T-helper 1 cell treated with Interleukin-12 subunit alpha and Interleukin-12 subunit beta and Interleukin-4 antibody, amounts not matched to agents 30 ng/mL and 1 ng/mL, for 36 hours (primary cell): Measurements from ENCODE around the gene MZB1. TPM values are rescaled to one million over a fixed set of nuclear protein-coding genes. Genes with fewer than 3 reads are reported as not detected.

Experiments
- intact Hi-C: fragments of 100-400 bp; cut with micrococcal nuclease; formaldehyde crosslinking; loops from one replicate; pipeline ENCODE4 v1.15.1; 2024
- total RNA-seq: library from RNA; stranded (reverse); gene quantifications from 2 replicates; pipeline ENCODE4 v1.2.3, GENCODE V29; 2022

The MZB1 gene, protein sequence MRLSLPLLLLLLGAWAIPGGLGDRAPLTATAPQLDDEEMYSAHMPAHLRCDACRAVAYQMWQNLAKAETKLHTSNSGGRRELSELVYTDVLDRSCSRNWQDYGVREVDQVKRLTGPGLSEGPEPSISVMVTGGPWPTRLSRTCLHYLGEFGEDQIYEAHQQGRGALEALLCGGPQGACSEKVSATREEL
- total RNA-seq = 83.6 and 83.7 TPM in 2 replicates

DNA sequence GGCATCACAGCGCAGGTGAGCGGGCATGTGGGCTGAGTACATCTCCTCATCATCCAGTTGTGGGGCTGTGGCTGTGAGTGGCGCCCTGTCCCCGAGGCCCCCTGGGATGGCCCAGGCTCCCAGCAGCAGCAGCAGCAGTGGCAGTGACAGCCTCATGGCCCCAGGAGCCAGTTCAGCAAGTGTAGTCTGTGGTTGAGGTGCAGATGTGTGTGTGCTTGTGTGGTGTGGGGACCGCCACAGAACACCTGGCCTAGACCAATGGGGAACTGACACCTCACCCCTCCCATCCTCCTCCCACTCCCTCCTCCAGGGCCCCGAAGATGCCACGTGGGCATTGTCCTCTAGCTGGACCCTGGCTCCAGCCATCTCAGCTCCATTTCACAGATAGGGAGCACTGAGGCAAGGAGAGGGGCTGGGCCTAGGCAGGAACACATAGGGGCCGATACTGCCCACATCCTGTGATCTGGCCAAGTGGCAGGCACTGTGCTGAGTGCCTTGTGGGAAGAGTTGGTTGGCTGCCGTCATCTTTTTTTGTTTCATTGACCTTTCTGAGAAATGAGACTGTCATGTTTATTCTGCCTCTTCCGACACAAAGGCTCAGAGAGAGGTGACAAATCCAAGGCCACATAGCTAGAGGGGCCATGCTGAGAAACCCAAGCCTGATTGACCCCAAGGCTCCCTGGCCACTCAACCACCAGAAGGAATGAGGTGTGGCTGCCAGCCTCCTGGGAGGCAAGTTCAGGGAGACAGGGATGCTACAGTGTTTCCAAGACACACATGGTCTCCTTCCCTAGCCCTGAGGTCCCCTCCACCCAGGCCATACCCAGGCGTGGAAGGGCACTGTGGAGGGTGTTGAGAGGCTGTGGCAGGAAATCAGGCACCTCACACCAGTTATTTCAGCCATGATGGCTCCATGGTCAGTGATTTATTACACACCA lies at the start of gene MZB1:
Gene MZB1, minus strand, starts transcription at position 213 of the 938 bp plus-strand sequence. Its CDS starts 57 bp downstream, at position 156.
- intact Hi-C loops = loop anchor here (1.0 to 5.0 kb wide), 5 partner anchors 97 to 1638 kb away; partner anchors contain the start of genes EGR1, HNRNPA0 and MATR3

DNA sequence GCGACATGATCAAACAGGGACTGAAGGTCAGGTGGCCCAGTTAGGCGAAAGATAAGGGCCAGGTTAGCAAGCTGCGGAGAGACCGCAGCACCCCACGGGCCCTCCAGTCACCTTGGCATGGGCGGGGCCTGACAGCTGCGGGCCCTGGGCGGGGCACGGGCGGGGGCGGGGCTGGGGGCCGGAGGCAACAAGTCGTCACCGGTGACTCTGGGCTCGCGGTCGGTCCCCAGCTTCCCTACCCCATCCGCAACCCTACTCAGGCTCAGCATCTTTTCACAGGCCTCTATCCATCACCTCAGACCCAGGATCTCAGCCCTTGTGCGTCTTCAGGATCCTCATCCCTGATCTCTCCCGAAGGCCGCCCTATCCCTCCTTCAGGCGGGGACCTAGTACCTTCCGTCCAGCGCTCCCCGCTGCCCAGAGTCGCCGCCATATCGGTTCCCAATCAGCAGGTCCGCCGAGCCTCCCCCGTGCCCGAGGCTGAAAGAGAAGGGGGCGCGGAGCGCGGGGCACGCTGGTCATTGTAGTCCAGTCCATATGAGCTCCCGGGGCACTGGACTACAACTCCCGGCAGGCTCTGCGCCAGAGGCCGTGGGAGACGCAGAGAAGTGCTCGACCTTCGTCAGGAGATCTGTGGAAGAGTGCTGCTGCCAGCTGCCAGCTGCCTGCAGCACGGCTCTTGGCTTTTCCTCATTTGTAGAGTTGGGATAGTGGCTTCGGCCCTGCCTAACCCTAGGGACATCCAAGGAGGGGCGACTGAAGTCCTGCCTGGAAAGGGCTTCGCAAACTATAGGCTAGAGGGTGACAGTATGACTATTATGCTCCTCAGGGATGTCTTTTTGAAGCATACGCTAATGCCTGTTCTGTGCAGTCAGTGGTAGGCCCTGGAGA lies 49.5 kb upstream of the MZB1 start, which contains the start of gene DNAJC18:
Gene DNAJC18, minus strand, starts transcription at position 513 of the 891 bp plus-strand sequence. Its CDS starts 80 bp downstream, at position 433.
- intact Hi-C loops = loop anchor here (1.0 to 5.0 kb wide), 16 partner anchors 8 to 1125 kb away; partner anchors contain the start of genes ANKHD1, APBB3, HSPA9 and SLC35A4

DNA sequence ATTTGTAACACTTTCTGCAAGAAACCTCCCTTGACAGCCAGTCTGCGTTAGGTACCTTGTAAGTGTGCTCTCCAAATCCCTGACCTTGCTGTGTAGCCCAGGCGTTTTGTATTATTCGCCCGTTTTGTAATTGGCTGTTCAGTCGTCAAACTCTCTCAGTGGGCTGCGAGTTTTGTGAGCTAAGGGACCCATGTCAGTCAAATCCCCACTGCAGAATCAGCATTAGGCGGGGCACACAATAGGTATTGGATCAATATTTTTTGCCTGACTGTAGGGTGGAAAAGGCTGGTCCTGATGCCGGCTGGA lies 48.9 kb upstream of the MZB1 start:
- intact Hi-C loops = loop anchor here (1.0 to 5.0 kb wide), 16 partner anchors 9 to 1126 kb away; partner anchors contain the start of genes ANKHD1, APBB3, HSPA9 and SLC35A4

DNA sequence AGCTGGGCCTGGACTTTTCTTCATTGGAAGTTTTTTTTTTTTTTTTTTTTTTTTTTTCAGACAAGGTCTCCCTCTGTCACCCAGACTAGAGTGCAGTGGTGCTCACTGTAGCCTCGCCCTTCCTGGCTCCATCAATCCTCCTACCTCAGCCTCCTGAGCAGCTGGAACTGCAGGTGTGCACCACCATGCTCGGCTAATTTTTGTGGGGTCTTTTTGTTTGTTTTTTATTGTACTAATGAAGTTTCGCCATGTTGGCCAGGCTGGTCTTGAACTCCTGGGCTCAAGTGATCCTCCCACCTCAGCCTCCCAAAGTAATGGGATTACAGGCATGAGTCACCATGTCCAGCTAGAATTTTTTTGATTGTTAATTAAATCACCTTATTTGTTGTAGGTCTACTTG lies 46.0 kb upstream of the MZB1 start:
- intact Hi-C loops = loop anchor here (5.0 kb wide), 1 partner anchor 202 kb away; no protein-coding TSS in a partner anchor

DNA sequence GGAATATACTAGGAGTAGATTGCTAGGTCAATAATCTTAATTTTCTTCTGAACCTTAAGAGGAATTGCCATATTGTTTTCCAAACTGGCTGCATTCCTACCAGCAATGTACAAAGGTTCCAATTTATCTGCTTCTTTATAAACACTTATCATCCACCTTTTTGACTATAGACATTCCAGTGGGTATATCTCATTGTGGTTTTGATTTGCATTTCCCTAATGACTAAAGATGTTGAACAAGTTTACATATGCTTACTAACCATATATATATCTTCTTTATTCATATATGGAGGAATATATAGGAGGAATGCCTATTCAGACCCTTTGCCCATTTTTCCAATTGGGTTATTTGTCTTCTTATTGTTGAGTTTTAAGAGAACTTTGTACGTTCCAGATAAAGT lies 42.0 kb upstream of the MZB1 start:
- intact Hi-C loops = no loop called here

DNA sequence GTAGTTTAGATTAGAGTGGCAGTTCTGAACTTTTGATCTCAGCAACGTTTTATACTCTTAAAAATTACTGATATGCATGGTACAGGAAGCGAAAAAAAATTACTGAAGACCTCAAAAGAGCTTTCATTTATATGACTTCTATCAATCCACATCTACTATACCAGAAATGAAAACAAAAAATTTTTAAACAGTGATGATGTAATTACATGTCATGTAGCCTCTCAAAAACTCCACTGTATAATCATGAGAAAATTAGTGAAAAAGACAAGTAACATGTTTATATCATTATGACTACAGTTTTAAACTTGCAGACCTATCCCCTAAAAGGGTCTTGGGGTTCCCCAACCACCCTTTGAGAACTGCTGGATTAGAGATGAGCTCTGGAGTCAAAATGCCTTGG lies 40.3 kb upstream of the MZB1 start:
- intact Hi-C loops = no loop called here

DNA sequence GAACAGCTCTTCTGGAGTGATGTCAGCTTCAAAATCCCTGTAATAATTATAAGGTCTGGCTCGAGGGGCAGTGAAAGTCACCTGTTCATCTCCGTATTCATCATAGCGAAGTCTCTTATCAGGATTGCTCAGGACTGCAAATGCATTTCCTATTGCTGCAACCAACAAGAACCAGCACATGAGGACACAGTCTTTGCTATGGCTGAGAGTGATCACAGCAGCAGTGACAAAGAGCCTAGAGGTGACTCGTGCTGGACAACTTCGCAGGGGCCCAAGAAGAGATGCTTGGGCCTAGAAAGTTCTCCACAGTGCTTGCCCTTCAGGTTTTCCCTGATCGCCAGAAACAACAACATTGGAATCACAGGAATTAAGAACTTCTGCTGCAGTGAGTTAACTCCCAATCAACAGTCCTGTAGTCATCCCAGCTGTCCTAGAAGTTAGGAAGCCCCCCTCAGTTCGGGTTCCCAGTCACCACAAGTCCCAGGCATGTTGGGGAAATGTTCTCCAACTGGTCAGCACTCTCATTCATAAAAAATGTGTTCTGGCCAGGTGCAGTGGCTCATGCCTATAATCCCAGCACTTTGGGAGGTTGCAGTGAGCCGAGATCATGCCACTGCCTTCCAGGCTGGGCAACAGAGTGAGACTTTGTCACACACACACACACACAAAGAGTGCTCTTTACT lies 36.6 kb upstream of the MZB1 start:
- intact Hi-C loops = no loop called here

DNA sequence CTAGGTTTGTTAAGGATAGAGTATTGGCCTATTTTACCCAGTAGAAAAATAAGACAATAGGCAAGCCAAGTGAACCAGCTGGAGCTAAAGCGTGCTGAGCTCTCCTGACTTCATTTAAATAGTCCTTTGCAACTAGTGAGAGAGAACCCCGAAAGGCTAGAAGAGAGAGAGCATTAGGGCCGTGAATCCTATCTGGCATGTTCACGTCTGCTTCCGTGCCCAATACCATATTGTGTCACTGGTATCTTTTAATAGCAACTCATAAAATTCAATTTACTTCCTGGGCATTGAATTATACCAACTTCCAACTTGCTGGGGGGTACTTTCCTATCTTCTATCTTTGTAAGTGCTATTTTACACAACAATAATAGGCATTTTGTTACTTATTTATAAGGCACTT lies 35.8 kb upstream of the MZB1 start:
- intact Hi-C loops = no loop called here

DNA sequence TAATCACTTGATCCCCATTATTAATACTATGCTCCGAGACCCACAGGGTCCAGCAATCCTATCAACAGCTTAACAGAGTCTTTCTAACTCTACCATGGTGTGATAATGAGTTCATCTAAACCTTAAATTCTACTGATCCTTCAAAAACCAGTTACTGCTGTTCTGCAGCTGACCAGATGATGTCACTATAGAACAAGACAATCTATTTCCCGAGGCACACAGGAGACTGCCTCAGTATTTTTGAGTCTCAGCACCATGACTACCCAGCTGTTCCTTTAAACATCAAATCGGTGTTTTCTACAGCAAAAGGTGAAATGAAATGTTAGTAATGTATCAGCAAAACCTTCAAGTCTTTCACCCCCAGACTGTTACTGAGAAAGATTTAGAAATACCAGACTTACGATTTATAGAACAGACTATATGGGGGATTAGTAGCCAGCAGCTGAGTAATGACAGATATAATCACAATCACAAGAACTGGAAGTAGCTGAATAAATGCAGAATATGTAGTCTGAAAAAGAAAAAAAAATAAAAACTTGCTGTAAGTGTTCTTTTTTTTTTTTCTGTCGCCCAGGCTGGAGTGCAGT lies 32.7 kb upstream of the MZB1 start:
- intact Hi-C loops = loop anchor here (1.0 kb wide), 10 partner anchors 17 to 343 kb away; partner anchors contain the start of genes DNAJC18, STING1 and UBE2D2

DNA sequence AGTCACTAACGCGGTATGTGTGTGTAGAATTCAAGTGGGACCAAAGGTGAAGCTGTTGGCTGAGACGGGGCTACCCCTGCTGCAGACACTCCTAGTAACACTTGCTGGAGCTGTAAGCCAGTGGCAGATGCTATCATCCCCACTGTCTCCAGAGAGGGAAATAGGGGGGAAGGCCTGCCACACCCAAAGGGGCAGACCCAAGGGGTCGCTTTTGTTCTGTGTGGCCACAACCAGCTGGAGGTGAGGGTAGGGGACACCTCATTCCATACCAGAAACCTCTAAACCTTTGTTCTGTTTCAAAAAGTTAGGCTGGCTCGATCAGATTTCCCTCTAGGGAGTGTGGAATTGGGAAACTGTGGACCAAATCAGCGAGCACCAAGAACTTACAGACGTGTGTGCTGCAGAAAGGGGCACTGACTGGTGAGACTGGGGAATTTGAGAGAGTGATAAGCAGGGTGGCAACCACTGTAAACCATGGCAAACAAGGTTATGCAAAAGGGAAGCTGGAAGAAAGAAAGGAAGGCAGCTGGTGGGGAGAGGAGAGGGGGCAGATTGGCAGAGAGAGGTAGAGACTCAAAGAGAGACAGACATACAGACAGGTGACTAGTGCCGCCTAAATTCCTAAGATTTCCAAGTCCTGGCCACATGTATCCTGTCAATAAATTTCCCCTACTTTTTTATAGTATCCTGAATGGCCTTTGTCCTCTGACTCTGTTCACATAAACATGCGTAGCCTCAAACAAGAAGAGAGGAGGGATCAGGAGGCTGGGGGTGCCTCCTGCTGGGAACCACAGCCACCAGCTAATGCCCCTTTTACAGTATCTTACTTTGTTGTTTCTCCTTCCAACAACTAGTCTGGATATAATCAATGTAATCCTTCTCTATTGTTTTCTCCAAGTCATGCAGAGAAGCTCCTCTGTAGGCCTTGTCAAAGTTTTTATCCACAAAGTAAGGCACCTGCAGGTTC lies 29.8 kb upstream of the MZB1 start:
- intact Hi-C loops = no loop called here

DNA sequence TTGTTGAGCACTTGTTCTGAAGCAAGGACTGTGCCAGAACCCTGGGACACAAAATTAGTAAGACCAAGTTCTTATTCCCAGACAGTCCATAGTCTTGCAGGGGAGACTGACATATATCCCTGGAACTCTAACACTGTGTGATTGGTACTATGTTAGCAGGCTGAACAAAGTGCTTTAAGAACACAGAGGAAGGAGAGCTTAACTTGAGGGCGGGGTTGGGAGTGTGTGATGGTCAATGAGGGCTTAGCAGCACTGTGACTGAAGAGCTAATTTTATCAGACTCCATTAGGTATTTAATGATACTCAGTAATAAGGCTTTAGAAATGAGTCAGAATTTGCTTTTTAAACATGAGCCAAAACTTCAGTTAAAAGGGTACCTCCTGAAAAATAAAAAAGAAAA lies 29.1 kb upstream of the MZB1 start:
- intact Hi-C loops = no loop called here

DNA sequence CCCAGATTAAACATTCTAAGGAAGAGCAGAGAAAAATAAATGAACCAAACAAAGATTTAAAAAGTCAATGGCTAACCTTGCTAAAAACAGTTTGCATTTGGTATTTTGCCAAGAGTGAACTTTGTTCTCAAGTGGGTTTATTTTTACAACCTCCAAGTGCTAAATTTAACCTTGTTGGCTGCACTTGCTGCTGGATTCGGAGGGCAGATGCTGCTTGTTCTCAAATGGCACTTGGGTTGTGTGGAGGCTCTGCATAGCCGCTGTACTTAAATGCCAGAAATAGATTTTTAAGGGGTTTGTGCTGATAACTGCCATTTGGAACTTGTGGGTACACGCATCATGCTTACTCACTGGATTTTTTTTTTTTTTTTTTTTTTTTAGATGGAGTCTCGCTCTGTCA lies 27.5 kb upstream of the MZB1 start:
- intact Hi-C loops = no loop called here

DNA sequence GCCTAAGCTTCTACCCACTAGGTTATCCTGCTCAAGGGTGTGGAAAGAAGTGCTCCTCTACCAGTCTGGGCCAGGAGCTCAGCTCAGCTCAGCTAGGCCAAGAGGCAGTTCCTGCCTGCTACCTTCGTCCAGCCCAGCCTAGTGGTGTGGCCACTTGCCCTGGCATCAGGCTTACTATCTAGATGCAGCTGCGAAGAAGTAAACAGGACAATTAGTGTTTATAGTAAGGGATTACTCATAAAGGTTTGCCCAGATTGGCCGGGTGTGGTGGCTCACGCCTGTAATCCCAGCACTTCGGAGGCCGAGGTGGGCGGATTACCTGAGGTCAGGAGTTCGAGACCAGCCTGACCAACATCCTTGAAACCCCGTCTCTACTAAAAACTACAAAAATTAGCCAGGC lies 26.9 kb upstream of the MZB1 start:
- intact Hi-C loops = no loop called here

DNA sequence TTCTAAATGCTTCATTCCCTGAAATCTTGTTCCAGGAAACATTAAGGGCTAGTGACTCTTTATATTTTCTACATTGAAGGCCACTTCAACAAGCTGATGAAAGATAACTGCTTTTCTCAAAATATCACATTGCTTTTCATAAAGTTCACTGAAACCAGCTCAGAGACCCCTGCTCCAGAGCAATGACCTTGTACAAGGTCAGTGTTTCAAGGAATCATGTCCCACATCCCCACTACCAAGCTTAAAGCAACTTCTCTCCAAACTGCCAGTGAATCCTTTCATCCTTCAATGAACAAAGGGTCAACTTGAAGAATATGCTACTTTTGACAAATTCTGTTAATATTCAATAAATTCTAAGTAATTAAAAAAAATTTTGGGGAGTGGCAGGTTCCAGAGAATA lies 26.2 kb upstream of the MZB1 start:
- intact Hi-C loops = loop anchor here (2.0 kb wide), 2 partner anchors 221 to 349 kb away; no protein-coding TSS in a partner anchor

DNA sequence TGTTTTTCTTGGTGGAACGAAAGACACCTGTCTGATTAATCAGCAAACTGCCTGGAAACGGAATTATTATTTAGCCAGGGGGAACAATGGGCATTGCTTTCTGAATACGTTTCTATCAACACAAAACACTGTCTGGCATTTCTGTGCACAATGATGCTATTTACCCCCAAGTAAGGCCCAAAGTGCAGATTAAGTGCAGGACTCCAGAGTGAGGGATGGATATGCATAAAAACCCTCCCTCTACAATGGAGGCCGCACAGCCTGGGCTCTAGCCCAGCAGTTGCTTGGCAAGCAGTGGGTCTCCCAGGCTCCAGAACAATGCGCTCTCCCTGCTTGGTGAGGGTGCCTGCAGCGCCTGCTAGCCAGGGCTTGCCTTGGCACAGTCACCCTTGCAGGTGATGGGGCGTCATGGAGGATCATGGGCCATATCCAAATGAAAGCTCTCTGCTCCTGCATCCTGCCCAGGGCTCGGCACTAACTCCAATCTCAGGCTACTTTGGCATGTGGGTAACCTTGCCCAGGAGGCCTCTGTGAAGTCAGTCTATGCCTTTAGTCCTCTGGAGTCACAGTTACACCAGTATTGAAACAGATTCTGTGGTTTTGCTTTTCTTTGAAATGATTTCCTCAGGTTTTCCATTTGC lies 25.6 kb upstream of the MZB1 start:
- intact Hi-C loops = loop anchor here (2.0 kb wide), 2 partner anchors 221 to 349 kb away; no protein-coding TSS in a partner anchor

DNA sequence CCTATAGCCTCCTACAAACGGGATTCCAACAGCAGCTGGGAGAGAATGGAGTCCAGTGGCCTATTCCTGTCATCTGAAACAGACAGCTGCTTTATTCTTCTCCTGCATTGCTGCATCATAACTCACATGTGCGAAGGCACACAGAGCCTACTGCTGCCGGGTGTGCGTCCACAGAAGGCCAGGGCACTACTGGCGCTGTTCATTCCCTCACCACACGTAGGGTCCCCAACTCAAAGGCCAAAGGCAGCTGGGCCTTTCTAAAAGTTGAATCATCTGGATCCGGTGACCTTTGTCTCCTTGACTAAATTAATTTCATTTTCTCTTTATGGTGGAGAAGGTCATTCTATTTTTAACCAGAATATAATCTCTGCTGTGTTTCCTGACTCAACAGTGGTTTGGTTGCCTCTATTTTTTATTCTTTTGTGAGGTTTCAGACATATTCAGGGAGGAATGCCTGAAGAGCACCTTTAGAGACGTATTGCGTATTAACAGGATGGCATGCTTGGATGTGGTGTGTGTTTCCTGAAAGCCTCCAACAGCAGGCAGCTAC lies 24.9 kb upstream of the MZB1 start:
- intact Hi-C loops = loop anchor here (1.0 to 2.0 kb wide), 3 partner anchors 10 to 350 kb away; partner anchors contain the start of gene SPATA24

DNA sequence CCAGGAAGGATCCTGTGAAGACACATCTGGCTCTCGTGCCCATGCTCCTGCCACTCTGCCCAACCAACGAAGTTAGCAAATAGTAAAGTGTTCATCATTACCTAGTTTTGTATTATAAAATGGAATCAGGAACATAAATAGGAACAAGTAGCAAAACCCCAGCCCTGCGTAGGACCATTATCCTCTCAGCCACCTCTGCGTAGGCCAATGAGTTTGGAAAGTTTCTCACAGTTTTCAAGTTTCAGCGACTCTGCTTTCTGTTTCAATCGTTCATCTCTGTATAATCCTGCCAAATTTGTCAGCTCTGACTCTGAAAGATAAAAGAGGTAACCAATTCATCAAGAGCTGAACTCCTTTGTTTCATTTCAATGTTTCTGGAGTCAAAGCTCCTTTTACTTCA lies 24.2 kb upstream of the MZB1 start:
- intact Hi-C loops = loop anchor here (1.0 to 2.0 kb wide), 3 partner anchors 10 to 351 kb away; partner anchors contain the start of gene SPATA24

DNA sequence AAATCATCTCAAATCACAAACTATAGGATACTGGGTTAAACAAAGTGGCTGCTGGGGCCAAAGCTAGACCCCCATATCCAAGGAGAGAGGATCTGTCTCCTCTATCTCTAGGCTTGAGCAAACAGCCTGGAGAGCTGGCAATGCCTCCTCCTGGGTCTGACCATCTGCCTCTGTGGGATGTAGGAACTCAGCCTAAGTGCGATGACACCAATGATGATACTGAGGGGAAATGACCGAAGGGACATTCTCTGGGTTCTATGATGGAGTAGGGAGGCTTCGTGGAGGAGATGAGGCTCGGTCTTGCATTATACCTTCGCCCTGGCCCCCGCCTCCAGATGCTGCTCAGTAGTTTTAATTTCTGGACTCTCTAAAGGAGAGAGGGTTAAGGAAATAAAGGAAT lies 23.4 kb upstream of the MZB1 start:
- intact Hi-C loops = no loop called here
